NCI-H510A (cell line): ENCODE results near the gene MBD5.
"Not testable (repeated sequence)": the region's sequence is repeated elsewhere in the genome, so short reads cannot be mapped to it uniquely, and the experiment has no call there.

Experiments
- DNase-seq: peaks from one replicate; lab custom pipeline; 2025; lab: John Stamatoyannopoulos, UW

The MBD5 gene

GRCh38 chr2:148525130-148525529 is 504.2 kb downstream of the MBD5 start:
- no peak for DNase-seq

DNA sequence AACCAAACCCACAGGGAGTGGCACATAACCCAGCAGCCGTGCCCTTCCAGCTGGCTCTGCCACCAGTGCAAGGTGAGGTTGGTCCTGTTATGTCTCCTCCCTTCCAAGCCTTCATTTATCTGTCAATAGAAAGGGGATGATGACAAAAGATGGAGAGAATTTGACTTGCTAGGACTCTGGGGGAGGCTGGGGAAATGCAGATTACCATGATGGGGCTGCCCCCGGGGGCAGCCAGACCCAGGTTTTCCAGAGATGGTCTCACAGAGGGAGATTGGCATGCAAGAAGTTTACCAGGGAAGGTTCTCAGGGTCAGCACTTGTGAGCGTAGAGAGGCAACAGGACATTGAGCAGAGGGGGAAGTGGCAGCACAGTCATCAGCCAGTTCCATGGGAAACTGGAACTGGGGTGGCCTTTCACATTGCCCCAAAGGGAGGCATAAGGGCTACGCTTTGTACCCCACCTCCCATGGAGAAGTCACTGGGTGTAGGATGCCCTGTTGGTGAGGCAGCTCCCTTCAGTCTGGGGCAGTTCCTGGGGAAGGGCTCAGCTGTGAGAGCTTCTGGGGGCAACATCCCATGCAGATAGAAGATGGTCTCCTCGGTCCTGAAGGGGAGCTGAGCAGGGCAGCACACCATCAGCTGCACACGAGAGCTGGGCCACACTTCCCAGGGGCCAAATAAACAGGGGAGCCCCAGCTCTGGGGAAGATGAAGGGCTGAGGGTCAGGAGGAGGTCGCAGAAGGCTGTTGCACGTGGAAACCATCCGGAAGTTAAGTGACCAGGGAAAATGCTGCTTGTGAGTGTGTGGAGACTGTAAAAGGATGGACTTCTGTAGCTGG is 505.8 kb downstream of the MBD5 start:
- no peak for DNase-seq

GRCh38 chr2:148527488-148528340 is 506.8 kb downstream of the MBD5 start:
- no peak for DNase-seq

- DNase-seq: no peak
Measured at GRCh38 chr2:148528356-148529064, 507.6 kb downstream of the MBD5 start.

DNA sequence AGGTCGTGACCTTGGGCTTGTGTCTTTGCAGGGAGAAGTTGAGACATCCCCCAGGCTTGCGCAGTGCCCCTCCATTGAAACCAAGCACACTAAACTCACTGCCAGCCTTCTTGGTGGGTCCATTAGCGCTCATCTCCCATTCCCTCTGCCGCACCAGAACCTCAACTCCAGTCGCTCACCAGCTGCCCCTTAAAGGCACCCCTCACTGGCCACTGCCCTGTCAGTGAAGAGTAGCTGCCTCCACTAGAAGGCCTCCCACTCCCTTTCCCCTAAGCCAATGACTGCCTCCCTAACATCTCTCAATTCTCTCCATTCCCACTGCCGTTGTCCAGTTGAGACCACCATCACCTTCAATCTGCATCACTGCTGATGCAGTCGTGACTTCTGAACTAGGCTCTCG is 508.9 kb downstream of the MBD5 start:
- DNase-seq: no peak

DNA sequence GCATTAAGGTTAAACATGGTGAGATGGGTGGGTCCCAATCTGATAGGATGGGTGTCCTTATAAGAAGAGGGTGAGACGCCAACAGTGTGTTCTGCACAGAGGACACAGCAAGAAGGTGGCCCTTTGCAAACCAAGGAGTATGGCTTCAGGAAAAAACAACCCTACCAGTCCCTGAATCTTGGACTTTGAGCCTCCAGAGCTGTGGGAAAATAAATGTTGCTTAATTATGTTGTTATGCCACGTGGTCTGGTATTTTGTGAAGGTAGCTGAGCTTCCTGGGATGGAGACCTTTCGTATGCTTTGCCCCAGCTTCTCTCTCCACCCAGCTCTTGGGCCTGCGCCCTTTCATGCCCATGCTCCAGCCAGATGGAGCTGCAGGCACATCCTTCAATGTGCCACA is 509.5 kb downstream of the MBD5 start:
- no peak for DNase-seq

- DNase-seq: no peak
Measured at GRCh38 chr2:148531235-148531634, 510.3 kb downstream of the MBD5 start.

GRCh38 chr2:148531669-148532428 is 511.0 kb downstream of the MBD5 start:
- DNase-seq: no peak

GRCh38 chr2:148533004-148533403 is 512.1 kb downstream of the MBD5 start:
- no peak for DNase-seq

- no peak for DNase-seq
Measured at GRCh38 chr2:148533685-148534084, 512.8 kb downstream of the MBD5 start.

DNA sequence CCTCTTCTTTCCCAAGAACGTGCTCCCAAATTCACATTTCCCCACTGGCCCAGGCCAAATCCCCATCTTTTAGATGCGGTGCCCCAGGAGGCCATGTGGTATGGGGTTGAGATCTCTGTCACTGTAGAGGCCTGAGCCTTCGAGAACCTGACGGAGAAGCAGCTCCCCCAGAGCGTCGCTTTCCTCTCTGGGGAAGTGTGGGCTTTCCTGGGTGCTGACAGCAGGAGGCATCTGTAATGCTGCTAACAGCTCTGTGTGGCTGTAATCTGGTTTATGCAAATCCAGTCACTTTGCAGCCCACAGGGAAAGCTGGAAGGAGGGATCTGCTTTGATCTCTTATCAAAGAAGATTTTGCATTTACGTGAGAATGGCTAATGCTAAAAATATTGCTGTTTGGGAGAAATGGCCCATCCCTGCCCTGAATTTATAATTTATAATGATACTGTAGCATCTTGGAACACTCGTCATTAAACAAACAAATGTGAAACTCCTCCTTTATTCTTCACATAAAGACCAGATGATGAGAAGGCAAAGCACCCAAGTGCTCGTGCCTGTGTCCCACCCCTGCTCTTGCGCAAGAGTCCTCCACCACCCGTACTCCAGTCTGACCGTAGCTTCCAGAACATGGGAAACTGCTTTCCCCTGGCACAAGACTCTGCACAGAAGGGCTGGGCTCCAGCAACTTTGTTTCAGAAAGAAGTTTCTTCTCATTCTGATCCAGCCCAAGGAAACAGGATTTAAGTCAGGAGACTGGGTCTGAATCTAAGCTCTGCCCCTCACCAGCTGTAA is 513.7 kb downstream of the MBD5 start:
- DNase-seq: no peak

DNA sequence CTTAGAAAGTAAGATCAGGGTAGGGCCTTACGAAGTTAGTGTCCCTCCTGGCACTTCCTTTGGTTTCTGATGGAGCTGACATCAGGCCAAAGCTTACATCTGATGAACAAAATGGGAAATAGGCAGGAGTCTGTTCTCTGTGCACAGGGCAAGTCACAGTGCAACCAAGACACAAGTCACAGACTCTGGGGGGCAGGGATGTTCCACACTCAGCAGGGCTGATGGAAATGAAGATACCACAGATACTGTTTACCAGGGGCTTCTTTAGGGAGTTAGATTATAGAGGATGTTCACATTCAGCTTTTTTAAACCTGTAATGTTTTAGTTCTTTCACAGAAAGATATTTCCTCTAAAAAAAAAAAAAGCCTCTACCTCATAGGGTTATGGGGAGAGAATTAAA is 517.5 kb downstream of the MBD5 start:
- no peak for DNase-seq

DNA sequence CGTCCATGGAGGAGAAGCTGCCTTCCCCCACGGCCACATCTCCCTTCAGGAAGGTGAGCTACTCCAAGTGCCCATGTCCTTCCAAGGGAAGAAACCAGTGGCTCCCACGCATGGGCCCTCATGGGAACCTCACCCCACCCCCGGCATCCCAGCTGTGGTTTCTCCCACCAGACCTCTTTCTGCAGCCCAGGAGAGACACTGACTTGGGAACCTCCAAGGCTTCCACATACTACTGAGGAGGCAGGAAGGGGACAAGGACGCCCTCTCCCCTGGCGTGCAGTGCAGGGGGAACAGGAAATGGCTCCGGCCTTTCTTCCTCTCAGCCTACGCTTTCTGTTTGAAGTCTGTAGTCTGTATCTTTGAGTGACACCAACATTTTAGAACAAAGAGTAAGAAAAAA is 519.1 kb downstream of the MBD5 start:
- DNase-seq: no peak

- DNase-seq: no peak
Measured at GRCh38 chr2:148541792-148542191, 520.9 kb downstream of the MBD5 start.

DNA sequence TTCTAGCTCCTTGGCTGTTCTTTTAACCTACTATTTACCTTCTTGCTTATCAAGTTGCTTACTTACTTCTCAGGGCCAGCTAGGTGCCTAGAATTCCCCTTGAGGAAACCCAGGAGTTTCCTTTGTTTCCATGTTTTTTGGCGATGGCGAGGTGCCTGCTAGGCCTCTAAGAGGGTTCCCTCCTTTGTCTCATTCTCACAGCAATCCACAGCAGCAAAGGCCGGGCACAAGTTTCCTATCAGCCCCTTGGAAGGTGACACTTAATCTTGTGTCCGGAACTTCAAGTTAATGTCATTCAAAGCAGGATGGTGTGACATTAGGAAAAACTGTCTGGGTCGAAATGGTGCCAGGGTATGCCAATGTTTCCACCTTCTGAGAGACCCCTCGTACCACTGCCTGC is 521.7 kb downstream of the MBD5 start:
- DNase-seq: no peak

DNA sequence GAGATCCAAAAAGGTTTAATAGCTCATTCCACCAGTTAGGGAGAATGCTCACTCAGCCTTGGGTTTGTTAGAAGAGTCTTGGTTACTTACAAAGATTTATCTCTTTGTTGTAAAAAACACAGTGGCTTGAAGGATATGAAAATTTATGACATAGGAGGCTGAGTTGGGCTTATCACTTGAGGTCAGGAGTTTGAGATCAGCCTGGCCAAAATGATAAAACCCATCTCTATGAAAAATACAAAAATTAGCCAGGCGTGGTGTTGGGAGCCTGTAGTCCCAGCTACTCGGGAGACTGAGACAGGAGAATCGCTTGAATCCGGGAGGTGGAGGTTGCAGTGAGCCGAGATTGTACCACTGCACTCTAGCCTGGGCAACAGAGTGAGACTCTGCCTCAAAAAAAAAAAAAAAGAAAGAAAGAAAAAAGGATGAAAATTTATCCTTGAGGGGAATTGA is 522.2 kb downstream of the MBD5 start:
- not testable (repeated sequence) for DNase-seq

GRCh38 chr2:148545390-148546256 is 524.7 kb downstream of the MBD5 start:
- no peak for DNase-seq

DNA sequence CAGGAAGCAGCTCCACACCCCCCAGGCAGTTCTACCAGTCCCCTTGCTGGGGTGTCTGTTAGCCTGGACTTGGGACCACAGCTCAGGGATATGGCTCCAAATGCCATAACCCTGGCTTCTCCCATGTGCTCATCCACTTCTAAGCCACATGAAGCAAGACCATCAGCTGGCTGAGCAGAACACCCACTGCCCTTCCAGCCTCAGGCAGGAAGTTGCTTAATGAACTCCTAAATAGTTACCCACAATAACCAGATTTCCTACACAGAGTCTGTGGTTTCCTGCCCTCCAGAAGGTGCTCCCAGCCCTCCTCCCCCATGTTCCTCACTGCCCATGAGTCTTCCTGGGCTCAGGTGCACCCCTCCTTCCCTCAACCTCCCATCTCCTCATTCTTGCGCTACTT is 525.4 kb downstream of the MBD5 start:
- DNase-seq: no peak

- no peak for DNase-seq
Measured at GRCh38 chr2:148548716-148549400, 528.0 kb downstream of the MBD5 start.
